ENCODE data around the gene MARCHF10. TPM values are rescaled to one million over a fixed set of nuclear protein-coding genes. Genes with fewer than 3 reads are reported as not detected.

MARCHF10 gene
- total RNA-seq, 1 donor from 2014 or later, result not detected

DNA sequence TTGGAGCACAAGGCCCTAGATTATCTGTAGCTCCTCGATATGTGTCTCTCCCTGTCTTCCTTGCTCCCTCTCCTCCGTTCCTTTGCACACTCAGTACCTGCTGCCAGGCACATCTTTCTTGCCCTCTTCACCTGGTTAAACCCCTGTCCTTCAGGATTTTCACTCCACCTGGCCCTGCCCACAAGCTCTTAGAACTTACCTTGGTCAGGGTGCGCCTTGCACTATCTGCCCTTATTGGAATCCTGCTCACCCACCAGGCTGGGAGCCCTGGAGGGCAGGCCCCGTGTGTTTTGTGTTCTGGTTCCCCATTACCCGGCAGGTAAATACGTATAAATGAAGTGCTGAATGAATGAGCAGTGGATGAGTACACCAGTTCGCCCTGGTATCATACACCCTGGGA, 54.6 kb downstream of the MARCHF10 start:
- Mint-ChIP-seq H3K36me3 (ENCODE audit: low read depth) (no peaks in the 10 kb centered on the region), H3K27ac (no peak overlapping the region), H3K27me3 (no peaks in the 10 kb centered on the region), H3K9me3 (no peaks in the 10 kb centered on the region), H3K4me1 (no peaks in the 10 kb centered on the region), H3K4me3 (no peak overlapping the region)
- ChIA-PET POLR2A (no interaction called here), CTCF (no interaction called here)
- TF ChIP-seq, protein P1, sequence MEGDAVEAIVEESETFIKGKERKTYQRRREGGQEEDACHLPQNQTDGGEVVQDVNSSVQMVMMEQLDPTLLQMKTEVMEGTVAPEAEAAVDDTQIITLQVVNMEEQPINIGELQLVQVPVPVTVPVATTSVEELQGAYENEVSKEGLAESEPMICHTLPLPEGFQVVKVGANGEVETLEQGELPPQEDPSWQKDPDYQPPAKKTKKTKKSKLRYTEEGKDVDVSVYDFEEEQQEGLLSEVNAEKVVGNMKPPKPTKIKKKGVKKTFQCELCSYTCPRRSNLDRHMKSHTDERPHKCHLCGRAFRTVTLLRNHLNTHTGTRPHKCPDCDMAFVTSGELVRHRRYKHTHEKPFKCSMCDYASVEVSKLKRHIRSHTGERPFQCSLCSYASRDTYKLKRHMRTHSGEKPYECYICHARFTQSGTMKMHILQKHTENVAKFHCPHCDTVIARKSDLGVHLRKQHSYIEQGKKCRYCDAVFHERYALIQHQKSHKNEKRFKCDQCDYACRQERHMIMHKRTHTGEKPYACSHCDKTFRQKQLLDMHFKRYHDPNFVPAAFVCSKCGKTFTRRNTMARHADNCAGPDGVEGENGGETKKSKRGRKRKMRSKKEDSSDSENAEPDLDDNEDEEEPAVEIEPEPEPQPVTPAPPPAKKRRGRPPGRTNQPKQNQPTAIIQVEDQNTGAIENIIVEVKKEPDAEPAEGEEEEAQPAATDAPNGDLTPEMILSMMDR (IDR thresholded peaks at IDR 0.05), result no peak
- ATAC-seq (ENCODE audit: low read depth) (no peak), DNase-seq (no peak)
- intact Hi-C loops (cut with micrococcal nuclease), result no loop called here

DNA sequence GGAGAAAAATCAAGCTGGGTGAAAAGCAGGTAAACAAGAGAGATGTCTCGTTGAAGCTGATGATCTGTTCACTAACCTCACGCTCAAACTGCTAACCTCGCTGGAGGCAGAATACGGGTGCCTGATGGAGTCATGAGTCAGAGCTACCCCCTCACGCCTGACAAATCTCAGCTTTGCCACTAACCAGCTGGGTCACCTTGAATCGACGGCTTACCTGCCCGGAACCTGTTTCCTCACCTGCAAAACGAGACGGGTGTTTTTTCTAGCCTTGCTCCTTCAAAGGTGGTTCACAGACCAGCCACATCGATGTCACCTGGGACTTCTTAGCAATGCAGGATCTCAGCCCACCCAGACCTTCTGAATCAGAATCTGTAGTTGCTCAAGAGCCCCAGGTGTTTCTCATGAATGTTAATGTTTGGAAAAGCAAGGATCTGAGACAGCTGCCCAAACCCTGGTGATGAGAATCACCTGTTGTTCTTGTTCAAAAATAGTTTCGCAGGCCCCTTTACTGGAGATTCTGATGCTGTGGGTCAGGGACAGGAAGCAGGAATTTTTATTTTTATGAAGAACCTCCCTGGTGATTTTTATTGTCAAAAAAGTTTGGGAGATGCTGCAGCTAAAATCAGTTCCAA, 56.9 kb downstream of the MARCHF10 start:
- no peaks in the 10 kb centered on the region for H3K36me3 Mint-ChIP-seq (ENCODE audit: low read depth)
- H3K27ac Mint-ChIP-seq, result no peak overlapping the region
- intact Hi-C loops (cut with micrococcal nuclease), result no loop called here
- H3K27me3 Mint-ChIP-seq, result peaks cover 4% of the 10 kb centered on the region
- H3K4me3 Mint-ChIP-seq, result no peak overlapping the region
- ATAC-seq (ENCODE audit: low read depth) (no peak), DNase-seq (no peak)
- TF ChIP-seq, protein P1 (IDR thresholded peaks at IDR 0.05), result no peak
- ChIA-PET CTCF (no interaction called here), POLR2A (no interaction called here)
- no peaks in the 10 kb centered on the region for H3K9me3 Mint-ChIP-seq
- no peaks in the 10 kb centered on the region for H3K4me1 Mint-ChIP-seq

DNA sequence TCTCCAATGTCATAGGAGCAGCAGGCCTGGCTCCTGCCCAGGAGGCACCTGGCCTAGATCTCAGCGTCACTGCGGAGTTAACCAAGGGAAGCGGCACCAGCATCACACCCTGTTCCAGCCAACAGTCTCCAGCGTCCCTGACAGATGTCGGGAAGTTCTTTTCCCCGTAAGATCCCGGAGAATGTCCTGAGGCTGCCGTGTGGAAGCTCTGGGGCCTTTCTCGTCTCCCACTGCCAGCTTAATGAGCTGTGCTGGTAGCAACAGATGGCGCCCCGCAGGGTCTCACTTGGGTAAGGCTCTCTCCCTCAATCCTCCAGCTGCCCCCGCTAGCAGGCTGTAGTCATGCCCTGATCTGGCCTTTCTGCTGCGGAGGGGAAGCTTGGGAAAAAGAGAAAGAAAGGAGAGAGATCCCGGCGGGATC, 57.5 kb downstream of the MARCHF10 start:
- H3K9me3 Mint-ChIP-seq, result no peaks in the 10 kb centered on the region
- no peaks in the 10 kb centered on the region for H3K36me3 Mint-ChIP-seq (ENCODE audit: low read depth)
- POLR2A ChIA-PET, result no interaction called here
- no peaks in the 10 kb centered on the region for H3K4me1 Mint-ChIP-seq
- peaks cover 7% of the 10 kb centered on the region for H3K27me3 Mint-ChIP-seq
- CTCF ChIA-PET, result no interaction called here
- no peak overlapping the region for H3K4me3 Mint-ChIP-seq
- ATAC-seq (ENCODE audit: low read depth), result no peak
- TF ChIP-seq, protein P1 (IDR thresholded peaks at IDR 0.05), result no peak
- no peak for DNase-seq
- intact Hi-C loops (cut with micrococcal nuclease), result no loop called here
- no peak overlapping the region for H3K27ac Mint-ChIP-seq

DNA sequence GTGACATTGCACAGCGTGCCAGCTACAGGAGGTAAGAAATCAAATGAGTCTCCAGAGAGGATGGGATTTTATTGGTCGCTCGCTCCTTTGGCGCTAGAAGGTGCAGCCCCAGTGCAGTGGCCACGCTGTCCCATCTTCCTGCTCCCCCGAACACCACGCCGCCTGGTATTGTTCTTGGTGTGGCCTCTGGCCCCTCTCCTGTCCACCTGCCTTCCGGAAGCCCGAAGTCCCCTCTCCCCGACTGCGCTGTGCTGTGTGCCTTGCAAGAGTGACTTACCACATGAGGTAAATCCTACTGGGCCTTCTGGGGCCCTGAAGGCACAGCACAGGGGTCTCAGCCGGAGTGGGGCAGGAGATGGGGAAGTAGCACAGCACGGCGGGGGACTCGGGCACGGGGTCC, 58.2 kb downstream of the MARCHF10 start:
- Mint-ChIP-seq H3K27me3 (peaks cover 7% of the 10 kb centered on the region), H3K27ac (no peak overlapping the region), H3K4me1 (no peaks in the 10 kb centered on the region), H3K36me3 (ENCODE audit: low read depth) (no peaks in the 10 kb centered on the region), H3K4me3 (no peak overlapping the region), H3K9me3 (no peaks in the 10 kb centered on the region)
- ChIA-PET POLR2A (no interaction called here), CTCF (no interaction called here)
- TF ChIP-seq, protein P1 (IDR thresholded peaks at IDR 0.05), result no peak
- no peak for DNase-seq
- intact Hi-C loops (cut with micrococcal nuclease), result no loop called here
- ATAC-seq (ENCODE audit: low read depth), result no peak

DNA sequence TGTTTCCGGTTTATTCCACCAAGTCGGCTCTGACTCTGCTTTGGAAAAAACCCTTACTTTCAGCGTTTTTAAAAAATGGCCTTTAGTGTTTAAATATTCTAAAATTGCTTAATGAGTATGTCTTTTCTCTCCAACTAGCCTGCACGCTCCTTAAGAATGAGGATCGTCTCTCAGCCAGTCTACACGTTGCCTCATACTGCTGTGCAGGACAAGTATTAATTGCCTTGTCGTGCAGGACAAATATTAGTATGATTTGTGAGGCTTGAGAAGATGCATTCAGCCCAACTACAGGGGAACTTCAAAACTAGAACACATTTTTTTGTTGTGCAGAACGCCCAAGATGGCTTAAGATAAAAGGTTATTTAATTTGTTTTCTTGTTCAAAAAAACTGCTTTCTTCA, 61.2 kb downstream of the MARCHF10 start:
- no peaks in the 10 kb centered on the region for H3K36me3 Mint-ChIP-seq (ENCODE audit: low read depth)
- H3K9me3 Mint-ChIP-seq, result no peaks in the 10 kb centered on the region
- no peak for DNase-seq
- no peak overlapping the region for H3K27ac Mint-ChIP-seq
- H3K4me1 Mint-ChIP-seq, result no peaks in the 10 kb centered on the region
- ATAC-seq (ENCODE audit: low read depth), result no peak
- intact Hi-C loops (cut with micrococcal nuclease), result no loop called here
- peaks cover 16% of the 10 kb centered on the region for H3K27me3 Mint-ChIP-seq
- H3K4me3 Mint-ChIP-seq, result no peak overlapping the region
- TF ChIP-seq, protein P1 (IDR thresholded peaks at IDR 0.05), result no peak
- ChIA-PET POLR2A (no interaction called here), CTCF (no interaction called here)
